Measurements from ENCODE around the gene CNOT2.

DNA sequence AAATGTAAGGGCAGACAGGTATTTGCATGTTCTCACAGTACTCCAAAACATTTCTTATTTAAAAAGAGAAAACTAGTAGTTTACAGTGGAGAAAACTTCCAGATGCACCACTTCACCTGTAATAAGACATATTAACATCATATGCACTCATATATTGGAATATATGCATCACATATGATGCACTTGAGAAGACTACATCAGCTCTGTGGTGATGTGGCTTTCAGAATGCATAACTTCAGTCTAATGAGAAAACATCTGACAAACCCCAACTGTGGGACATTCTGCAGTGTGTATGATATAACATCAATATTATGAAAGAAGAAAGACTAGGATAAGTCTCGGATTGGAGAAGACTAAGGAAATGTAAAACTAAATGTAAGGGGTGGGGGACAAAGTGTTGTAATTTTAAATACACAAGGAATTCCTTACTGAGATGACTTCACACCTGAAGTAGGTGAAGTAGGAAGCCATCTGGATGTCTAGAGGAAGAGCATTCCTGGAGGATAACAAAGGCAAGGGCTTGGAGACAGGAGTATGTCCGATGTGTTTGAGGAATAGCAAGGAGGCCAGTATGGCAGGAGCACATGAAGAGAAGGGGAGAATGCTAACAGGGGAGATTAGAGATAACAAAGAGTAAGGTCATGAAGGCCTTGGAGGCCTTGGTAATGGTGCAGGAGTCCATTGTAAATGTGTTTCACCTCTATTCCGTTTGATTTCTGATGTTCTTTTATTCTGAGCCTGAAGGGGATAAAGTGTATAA, 49.0 kb downstream of the CNOT2 start:
- TF ChIP-seq POLR2A (IDR thresholded peaks at IDR 0.05) = no peak
- TF ChIP-seq, protein P1, sequence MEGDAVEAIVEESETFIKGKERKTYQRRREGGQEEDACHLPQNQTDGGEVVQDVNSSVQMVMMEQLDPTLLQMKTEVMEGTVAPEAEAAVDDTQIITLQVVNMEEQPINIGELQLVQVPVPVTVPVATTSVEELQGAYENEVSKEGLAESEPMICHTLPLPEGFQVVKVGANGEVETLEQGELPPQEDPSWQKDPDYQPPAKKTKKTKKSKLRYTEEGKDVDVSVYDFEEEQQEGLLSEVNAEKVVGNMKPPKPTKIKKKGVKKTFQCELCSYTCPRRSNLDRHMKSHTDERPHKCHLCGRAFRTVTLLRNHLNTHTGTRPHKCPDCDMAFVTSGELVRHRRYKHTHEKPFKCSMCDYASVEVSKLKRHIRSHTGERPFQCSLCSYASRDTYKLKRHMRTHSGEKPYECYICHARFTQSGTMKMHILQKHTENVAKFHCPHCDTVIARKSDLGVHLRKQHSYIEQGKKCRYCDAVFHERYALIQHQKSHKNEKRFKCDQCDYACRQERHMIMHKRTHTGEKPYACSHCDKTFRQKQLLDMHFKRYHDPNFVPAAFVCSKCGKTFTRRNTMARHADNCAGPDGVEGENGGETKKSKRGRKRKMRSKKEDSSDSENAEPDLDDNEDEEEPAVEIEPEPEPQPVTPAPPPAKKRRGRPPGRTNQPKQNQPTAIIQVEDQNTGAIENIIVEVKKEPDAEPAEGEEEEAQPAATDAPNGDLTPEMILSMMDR (IDR thresholded peaks at IDR 0.05) = no peak

Measured in heart left ventricle (tissue), 13 donors.